Fibroblast of the conjunctiva (primary cell): Measurements from ENCODE around the gene TXNDC12.
A peak's percentile ranks its signal among the peaks of the same experiment; 100 is the strongest.
"Not testable (repeated sequence)": the region's sequence is repeated elsewhere in the genome, so short reads cannot be mapped to it uniquely, and the experiment has no call there.

Experiments
- DNase-seq: peaks from one replicate; pipeline ENCODE4 v3.0.0-alpha.2; 2010; ENCODE audit warnings: low read depth

The TXNDC12 gene

DNA sequence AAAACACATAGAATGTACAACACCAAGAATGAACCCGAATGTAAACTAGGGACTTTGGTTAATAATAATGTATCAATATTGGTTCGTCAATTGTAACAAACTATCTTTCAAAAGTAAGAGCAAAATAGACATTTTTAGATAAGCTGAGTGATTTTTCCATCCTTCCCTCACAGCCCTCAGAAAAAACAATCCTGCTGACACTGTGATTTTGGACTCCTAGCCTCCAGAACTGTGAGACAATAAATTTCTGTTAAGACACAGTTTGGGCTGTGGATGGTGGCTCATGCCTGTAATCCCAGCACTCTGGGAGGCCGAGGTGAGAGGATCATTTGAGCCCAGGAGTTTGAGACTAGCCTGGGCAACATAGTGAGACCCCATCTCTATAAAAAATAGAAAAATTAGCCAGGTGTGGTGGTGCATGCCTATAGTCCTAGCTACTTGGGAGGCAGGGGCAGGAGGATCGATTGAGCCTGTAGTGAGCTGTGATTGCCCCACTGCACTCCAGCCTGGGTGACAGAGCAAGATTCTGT lies 9.3 kb downstream of the TXNDC12 start:
- DNase-seq: not testable (repeated sequence)

DNA sequence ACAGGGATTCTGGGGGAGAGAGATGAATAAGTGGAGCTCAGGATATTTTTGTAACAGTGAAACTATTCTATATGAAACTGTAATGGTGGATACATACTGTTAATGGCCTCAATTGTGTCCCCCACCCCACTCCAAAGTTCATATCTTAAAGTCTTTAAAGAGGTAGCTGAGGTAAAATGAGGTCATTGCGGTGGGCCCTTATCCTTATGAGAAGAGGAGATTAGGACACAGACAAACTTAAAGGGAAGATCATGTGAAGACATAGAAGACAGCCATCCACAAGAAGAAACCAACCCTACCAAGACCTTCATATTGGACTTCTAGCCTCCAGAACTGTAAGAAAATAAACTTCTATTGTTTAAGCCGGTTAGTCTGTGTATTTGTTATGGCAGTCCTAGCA lies 9.8 kb downstream of the TXNDC12 start:
- DNase-seq: no peak

- no peak for DNase-seq
These were observed 13.3 kb downstream of the TXNDC12 start for GRCh38 chr1:52041551-52042185.

DNA sequence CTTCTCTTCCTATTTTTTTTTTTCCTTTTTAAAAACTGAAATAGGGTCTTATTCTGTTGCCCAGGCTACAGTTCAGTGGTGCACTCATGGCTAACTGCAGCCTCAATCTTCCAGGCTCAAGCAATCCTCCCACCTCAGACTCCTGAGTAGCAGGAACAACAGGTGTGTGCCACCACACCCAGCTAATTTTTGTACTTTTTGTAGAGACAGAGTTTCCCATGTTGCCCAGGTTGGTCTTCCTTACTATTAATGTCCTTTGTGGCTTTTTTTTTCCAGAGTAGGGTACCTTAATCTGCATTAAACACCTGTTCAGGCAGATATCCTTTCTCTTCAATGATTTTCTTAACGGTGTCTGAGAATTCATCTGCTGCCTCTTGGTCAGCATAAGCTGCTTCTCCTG lies 17.1 kb downstream of the TXNDC12 start:
- no peak for DNase-seq

DNA sequence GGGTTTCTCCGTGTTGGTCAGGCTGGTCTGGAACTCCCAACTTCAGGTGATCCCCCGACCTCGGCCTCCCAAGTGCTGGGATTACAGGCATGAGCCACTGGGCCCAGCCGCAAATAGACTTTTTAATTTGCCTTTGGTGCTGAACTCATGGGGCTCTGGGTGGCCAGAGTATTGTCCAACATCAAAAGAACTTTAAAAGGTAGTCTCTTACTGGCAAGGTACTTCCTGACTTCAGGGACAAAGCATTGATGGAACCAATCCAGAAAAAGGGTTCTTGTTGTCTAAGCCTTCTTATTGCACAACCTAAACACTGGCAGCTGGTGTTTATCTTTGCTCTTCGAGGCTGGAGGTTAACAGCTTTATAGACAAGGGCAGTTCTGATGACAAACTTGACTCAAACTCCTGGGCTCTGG lies 17.6 kb downstream of the TXNDC12 start:
- no peak for DNase-seq

DNA sequence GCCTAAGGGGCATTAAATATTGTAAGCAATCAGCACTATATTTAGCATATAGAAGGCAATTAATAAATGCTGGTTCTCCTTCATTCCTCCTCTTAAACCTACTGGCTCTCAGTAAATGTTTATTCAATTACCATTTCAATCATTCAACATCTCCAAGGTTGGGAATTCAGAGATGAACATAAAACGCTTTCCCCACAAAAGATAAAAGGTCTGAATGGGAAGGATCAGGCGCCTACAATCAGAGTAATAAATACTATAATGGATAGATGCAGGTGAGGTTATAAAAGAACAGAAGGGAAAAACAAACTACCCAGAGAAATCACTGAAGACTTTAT lies 21.0 kb downstream of the TXNDC12 start:
- DNase-seq: no peak

- peak; percentile 86 for DNase-seq
These were observed 21.6 kb downstream of the TXNDC12 start, which contains the start of gene KTI12 for GRCh38 chr1:52033190-52034049. Gene KTI12 (minus strand): TSS chr1:52033810. CDS start chr1:52033761, 49 bp downstream.

GRCh38 chr1:52032785-52033131 lies 22.2 kb downstream of the TXNDC12 start:
- no peak for DNase-seq

GRCh38 chr1:52032124-52032784 lies 22.7 kb downstream of the TXNDC12 start:
- no peak for DNase-seq

DNA sequence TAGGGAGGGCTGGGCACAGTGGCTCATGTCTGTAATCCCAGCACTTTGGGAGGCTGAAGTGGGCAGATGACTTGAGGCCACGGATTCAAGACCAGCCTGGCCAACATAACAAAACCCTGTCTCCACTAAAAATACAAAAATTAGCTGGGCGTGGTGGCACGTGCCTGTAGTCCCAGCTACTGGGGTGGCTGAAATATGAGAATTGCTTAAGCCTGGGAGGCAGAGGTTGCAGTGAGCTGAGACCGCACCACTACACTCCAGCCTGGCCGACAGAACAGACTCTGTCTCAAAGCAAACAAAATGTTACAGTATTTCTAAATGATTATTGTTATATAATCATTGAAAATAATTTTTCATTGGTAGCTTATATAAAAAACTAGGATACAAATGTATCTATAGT lies 26.2 kb downstream of the TXNDC12 start:
- not testable (repeated sequence) for DNase-seq

- DNase-seq: no peak
These were observed 26.7 kb downstream of the TXNDC12 start for GRCh38 chr1:52028328-52028727.

GRCh38 chr1:52026278-52026677 lies 28.7 kb downstream of the TXNDC12 start:
- no peak for DNase-seq

DNA sequence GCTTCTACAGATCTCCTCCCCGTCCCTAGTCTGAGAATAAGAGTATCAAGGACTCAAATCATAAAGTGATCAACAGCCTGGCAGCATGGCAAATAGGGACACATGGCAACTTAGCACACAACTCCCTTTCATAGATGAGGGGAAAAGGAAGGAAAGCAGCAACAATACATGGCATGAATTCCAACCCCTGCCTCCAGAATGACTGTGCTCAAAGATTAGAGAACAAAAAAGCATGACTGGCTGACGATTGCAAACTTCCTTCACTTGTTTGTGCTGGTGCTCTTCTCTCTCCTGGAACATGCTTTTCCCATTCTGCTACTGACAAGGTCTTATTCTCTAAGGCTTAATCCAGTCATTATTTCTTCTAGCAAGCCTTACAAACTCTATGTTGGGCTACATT lies 32.9 kb downstream of the TXNDC12 start:
- DNase-seq: no peak

DNA sequence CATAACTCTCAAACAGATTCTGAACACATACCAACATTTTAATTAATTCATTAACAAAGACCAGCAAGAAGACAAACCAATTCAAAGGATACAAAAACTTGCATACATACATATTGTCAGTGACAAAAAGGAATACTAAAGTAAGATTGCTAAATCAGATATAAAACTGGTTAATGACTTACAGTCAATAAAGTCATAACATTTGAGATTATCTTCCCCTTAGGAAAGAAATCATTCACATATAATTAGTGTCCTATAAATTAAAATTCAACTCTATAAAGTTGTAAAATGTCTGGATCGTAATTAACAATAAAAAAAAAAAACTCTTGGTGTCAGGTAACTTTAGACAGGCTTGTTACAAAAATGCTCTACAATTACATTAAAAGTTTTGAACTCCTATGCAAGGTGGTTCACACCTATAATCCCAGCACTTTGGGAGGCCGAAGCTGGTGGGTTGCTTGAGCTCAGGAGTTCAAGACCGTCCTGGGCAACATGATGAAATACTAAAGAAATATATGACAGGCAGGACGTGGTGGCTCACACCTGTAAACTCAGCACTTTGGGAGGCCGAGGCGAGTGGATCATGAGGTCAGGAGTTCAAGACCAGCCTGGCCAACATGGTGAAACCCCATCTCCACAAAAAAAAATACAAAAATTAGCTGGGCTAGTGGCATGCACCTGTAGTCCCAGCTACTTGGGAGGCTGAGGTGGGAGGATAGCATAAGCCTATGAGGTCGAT lies 46.8 kb downstream of the TXNDC12 start:
- DNase-seq: no peak

DNA sequence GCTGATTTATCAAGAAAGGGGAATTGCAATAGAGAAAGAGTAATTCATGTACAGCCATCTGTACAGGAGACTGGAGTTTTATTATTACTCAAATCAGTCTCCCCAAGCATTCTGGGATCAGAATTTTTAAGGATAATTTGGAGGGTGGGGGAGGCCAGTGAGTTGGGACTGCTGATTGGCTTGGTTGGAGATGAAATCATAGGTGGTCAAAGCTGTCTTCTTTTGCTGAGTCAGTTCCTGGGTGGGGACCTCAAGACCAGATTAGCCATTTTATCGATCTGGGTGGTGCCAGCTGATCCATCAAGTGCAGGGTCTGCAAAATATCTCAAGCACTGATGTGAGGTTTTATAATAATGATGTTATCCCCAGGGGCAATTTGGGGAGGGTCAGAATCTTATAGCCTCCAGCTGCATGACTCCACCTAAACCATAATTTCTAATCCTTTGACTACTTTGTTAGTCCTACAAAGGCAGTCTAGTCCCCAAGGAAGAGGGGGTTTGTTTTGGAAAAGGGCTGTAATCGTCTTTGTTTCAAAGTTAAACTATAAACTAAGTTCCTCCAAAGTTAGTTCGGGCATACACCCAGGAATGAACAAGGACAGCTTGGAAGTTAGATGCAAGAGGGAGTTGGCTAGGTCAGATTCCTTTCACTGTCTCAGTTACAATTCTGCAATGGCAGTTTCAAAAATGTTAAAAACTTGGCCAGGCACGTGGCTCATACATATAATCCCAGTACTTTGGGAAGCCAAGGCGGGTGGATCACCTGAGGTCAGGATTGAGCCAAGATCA lies 47.6 kb downstream of the TXNDC12 start:
- no peak for DNase-seq

DNA sequence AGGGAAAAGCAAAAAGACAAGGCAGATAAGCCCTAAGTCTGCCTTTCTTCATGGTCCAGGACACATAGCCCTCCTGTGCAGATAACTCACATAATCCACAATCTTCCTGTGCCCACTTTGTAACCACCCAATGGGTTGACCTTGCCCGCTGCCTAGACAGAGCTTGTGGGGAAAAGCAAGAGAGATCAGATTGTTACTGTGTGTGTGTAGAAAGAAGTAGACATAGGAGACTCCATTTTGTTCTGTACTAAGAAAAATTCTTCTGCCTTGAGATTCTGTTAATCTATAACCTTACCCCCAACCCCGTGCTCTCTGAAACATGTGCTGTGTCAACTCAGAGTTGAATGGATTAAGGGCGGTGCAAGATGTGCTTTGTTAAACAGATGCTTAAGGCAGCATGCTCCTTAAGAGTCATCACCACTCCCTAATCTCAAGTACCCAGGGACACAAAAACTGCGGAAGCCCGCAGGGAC lies 48.9 kb downstream of the TXNDC12 start:
- not testable (repeated sequence) for DNase-seq

DNA sequence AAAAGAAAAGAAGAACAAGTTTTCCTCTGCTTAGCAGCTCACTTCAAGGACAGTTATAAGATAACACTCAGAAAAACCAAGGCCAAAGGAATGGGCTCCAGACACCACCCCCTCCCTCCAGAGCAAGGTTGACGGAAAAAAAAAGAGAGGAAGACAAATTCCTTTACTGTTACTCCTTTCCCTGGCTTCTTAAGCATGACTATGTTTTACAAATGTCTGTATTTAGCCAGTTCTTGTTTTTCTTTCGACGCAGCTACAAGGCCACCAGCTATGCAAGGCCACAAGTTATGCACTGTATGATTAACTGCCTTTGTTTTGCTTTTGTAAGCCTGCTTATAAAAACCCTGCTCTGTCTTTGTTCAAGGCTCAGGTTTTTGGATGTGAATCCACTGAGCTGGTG lies 49.4 kb downstream of the TXNDC12 start:
- DNase-seq: peak; percentile 26

DNA sequence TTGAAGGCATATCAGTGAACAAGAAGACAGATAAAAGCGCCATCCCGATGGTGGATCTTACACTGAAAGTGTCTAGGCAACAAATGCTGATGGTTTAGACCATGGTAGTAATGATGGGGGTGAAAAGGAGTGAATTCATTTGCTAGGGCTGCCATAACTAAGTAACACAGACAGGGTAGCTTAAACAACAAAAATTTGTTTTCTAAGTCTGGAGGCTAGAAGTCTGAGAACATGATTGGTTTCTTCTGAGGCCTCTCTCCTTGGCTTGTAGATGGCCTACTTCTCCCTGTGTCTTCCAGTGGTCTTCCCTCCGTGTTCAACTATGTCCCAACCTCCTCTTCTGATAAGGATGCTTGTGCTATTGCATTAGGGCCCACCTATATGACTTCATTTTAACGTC lies 51.1 kb downstream of the TXNDC12 start:
- no peak for DNase-seq

GRCh38 chr1:52002038-52002917 lies 52.7 kb downstream of the TXNDC12 start:
- peak; percentile 90 for DNase-seq

- DNase-seq: no peak
These were observed 56.3 kb downstream of the TXNDC12 start for GRCh38 chr1:51998701-51999100.
